Karpas-422 (cell line): ENCODE data around the gene POT1. TPM values are rescaled to one million over a fixed set of nuclear protein-coding genes. Genes with fewer than 3 reads are reported as not detected.

Experiments
- DNase-seq: peaks from one replicate; pipeline ENCODE4 v3.0.0-alpha.2; 2015
- H2AFZ ChIP-seq: fragments of 200-600 bp; sonication (generic); 2 replicates; pipeline ENCODE4 v1.6.1; 2014; ENCODE audit warnings: antibody characterized with exemption, low read length, mixed read lengths
- H3K27ac ChIP-seq: fragments of 200-600 bp; sonication (generic); 2 replicates; pipeline ENCODE4 v1.5.1; 2014; ENCODE audit warnings: mild to moderate bottlenecking, low read length, moderate library complexity
- H3K27me3 ChIP-seq: fragments of 200-600 bp; sonication (generic); 2 replicates; pipeline ENCODE4 v1.6.1; 2014; ENCODE audit warnings: low read length, mixed read lengths
- H3K36me3 ChIP-seq: fragments of 200-600 bp; sonication (generic); 2 replicates; pipeline ENCODE4 v1.6.1; 2014; ENCODE audit warnings: low read length, mixed read lengths; ENCODE audit not compliant: insufficient read depth
- H3K4me1 ChIP-seq: fragments of 200-600 bp; sonication (generic); 2 replicates; pipeline ENCODE4 v1.6.1; 2014; ENCODE audit warnings: mild to moderate bottlenecking, low read length, mixed read lengths
- H3K4me2 ChIP-seq: fragments of 200-600 bp; sonication (generic); 2 replicates; pipeline ENCODE4 v1.6.1; 2014; ENCODE audit warnings: low read length, low read depth, mild to moderate bottlenecking; ENCODE audit not compliant: poor library complexity, severe bottlenecking
- H3K4me3 ChIP-seq: fragments of 200-600 bp; sonication (generic); 2 replicates; pipeline ENCODE4 v1.5.1; 2014; ENCODE audit warnings: mild to moderate bottlenecking, antibody characterized with exemption, low read length, mixed read lengths
- H3K79me2 ChIP-seq: fragments of 200-600 bp; sonication (generic); 2 replicates; pipeline ENCODE4 v1.6.1; 2014; ENCODE audit warnings: mild to moderate bottlenecking, low read length, mixed read lengths
- H3K9ac ChIP-seq: fragments of 200-600 bp; sonication (generic); 2 replicates; pipeline ENCODE4 v1.6.0; 2014; ENCODE audit warnings: low read length
- H3K9me2 ChIP-seq: fragments of 200-600 bp; sonication (generic), shearing (Covaris generic); replicated peaks from 2 replicates; pipeline ENCODE4 v1.6.0; 2014; ENCODE audit warnings: mild to moderate bottlenecking, low read length, moderate library complexity; ENCODE audit not compliant: insufficient read depth
- H3K9me3 ChIP-seq: fragments of 300-700, 200-600 bp; sonication (generic); 2 replicates; pipeline ENCODE4 v1.6.1; 2014; ENCODE audit warnings: low read length, mixed read lengths
- H4K20me1 ChIP-seq: fragments of 200-600 bp; sonication (generic); 2 replicates; pipeline ENCODE4 v1.6.1; 2014; ENCODE audit warnings: mild to moderate bottlenecking, antibody characterized with exemption, low read length, low read depth; ENCODE audit not compliant: insufficient read depth
- total RNA-seq: library from RNA; depleted of rRNA; stranded (reverse); fragments of >200 nt; shearing (Covaris generic); gene quantifications from 2 replicates; pipeline ENCODE4 v1.2.3, GENCODE V29; 2014; ENCODE audit warnings: low replicate concordance

POT1 gene
- total RNA-seq, 1 experiment from 2014 or later, result 125 TPM

DNA sequence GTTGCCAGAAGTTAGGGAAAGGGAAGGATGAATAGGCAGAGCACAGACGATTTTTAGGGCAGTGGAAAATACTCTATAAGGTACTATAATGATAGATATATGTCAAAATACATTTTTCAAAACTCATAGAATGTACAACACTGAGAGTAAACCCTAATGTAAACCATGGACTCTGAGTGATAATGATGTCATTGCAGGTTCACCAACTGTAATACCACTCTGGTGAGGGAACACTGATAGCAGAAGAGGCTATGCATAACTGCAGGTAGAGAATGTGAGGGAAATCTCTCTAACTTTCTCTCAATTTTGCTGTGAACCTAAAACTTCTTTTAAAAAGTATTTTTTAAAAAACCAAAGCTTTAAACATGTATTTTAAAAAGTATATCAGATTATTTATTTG is 22.1 kb downstream of the POT1 start:
- H3K27me3 ChIP-seq, result no peaks in the 10 kb centered on the region
- H3K9me3 ChIP-seq, result no peaks in the 10 kb centered on the region
- no peaks in the 10 kb centered on the region for H3K9me2 ChIP-seq
- no peak overlapping the region for H3K4me2 ChIP-seq
- peaks cover 88% of the 10 kb centered on the region for H3K79me2 ChIP-seq
- no peak overlapping the region for H3K9ac ChIP-seq
- no peaks in the 10 kb centered on the region for H3K4me1 ChIP-seq
- H4K20me1 ChIP-seq, result no peaks in the 10 kb centered on the region
- no peak overlapping the region for H3K4me3 ChIP-seq
- no peak for DNase-seq
- no peak overlapping the region for H3K27ac ChIP-seq
- peaks cover 11% of the 10 kb centered on the region; the same call in 1 of the 2 replicates for H3K36me3 ChIP-seq
- no peak overlapping the region for H2AFZ ChIP-seq

DNA sequence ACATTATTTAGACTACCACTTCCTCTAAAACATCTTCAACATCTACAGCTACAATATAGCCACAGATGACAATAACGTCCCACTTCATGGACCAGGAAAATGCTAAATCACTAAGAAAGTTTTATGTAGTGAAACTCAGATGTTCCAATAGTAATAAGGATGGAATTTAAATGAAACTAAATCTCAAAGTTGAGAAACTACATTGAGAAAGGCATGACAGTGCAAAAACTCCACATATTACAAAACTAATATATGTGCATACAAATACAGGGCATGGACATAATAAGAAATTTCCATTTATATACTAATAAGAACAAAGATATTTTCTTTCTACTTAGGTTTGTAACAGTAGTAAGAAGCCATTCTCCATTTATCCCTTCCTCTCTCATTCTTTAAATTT is 31.1 kb downstream of the POT1 start:
- H3K4me2 ChIP-seq, result no peak overlapping the region
- H3K36me3 ChIP-seq, result peaks cover 23% of the 10 kb centered on the region; the same call in 1 of the 2 replicates
- H3K79me2 ChIP-seq, result peaks cover 67% of the 10 kb centered on the region
- no peaks in the 10 kb centered on the region for H3K27me3 ChIP-seq
- no peaks in the 10 kb centered on the region for H3K4me1 ChIP-seq
- no peaks in the 10 kb centered on the region for H3K9me3 ChIP-seq
- H3K27ac ChIP-seq, result no peak overlapping the region
- peaks cover 2% of the 10 kb centered on the region; the same call in 1 of the 2 replicates for H3K9me2 ChIP-seq
- no peak for DNase-seq
- H3K4me3 ChIP-seq, result no peak overlapping the region
- H2AFZ ChIP-seq, result no peak overlapping the region
- no peak overlapping the region for H3K9ac ChIP-seq
- no peaks in the 10 kb centered on the region for H4K20me1 ChIP-seq

DNA sequence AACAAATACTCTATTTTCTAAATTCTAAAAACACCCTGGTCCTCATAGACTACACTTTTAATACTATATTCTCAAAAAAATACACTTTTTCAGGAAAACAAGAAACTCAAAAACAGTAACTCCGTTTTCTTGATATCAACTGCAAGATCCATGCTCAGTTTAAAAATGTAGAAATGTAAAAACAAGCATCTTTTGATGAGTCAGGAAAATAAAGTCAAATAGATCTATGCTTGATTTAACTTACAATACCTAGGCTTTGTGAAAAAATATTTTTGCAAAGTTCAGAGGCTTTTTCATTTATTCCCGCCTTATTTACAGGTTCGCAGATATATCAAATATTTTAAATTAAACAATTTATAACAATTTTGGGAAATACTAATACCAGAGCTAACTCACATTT is 33.6 kb downstream of the POT1 start:
- Histone ChIP-seq H2AFZ (no peak overlapping the region), H3K4me2 (no peak overlapping the region), H3K9me3 (no peaks in the 10 kb centered on the region), H3K27ac (no peak overlapping the region), H3K27me3 (no peaks in the 10 kb centered on the region), H3K4me3 (no peak overlapping the region), H3K36me3 (peaks cover 41% of the 10 kb centered on the region), H3K9me2 (peaks cover 4% of the 10 kb centered on the region; the same call in 1 of the 2 replicates), H4K20me1 (no peaks in the 10 kb centered on the region), H3K4me1 (no peaks in the 10 kb centered on the region), H3K79me2 (peaks cover 64% of the 10 kb centered on the region), H3K9ac (no peak overlapping the region)
- no peak for DNase-seq

DNA sequence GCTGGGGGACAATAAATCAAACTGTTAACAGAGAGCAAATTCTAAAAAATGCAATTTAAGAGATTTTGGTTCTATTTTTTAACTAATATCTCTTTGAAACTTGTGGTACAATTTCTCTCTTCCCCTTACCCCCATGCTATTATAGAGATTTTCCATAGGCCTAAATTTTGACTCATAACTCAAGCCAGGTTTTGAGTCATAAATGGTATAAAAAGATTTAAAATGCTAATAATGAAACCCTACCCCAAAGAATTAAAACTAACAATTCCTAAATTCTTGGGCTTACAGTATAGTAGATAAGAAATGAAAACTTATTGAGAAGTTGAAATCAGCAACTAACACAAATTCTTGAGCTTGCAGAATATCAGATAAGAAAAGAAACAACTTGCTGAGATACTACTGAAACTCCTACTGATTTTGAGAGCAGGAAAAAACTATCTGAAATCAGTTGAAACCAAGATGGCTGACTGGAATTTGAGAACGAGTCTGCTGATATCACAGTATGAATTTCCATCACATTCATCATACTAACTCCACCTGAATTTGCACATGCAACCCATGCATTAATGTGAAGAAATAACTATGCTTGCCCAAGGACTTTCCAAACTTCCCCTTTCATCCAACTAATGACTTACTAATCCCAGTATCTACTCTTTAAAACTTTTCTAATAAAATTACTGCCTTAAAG is 36.3 kb downstream of the POT1 start:
- H3K9me2 ChIP-seq, result peaks cover 4% of the 10 kb centered on the region; the same call in 1 of the 2 replicates
- H3K36me3 ChIP-seq, result peaks cover 55% of the 10 kb centered on the region
- no peaks in the 10 kb centered on the region for H4K20me1 ChIP-seq
- peaks cover 51% of the 10 kb centered on the region for H3K79me2 ChIP-seq
- H3K4me1 ChIP-seq, result no peaks in the 10 kb centered on the region
- DNase-seq, result no peak
- H3K4me2 ChIP-seq, result no peak overlapping the region
- H3K9ac ChIP-seq, result no peak overlapping the region
- no peak overlapping the region for H3K4me3 ChIP-seq
- no peak overlapping the region for H2AFZ ChIP-seq
- H3K27ac ChIP-seq, result no peak overlapping the region
- H3K27me3 ChIP-seq, result no peaks in the 10 kb centered on the region
- H3K9me3 ChIP-seq, result no peaks in the 10 kb centered on the region

DNA sequence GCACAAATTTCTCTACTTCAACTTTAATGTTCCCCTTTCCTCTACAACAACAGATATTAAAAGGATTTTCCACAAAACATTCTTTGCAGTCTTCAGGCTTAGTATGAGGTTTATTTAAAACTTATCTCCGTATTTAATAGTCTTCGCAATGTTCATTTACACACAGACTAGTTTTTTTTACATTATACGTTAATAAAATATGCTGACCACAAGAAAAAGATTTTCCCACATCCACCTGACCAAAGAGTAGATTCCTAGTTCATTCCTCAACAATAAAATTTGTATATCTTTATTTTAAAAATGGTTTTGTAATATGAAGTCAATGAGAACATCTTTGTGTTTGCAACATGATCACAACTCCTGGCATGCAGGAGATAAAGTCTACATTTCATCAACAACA is 42.4 kb downstream of the POT1 start:
- H3K27me3 ChIP-seq, result no peaks in the 10 kb centered on the region
- no peak overlapping the region for H3K9ac ChIP-seq
- H3K4me1 ChIP-seq, result no peaks in the 10 kb centered on the region
- H3K4me3 ChIP-seq, result no peak overlapping the region
- peaks cover 12% of the 10 kb centered on the region; the same call in 1 of the 2 replicates for H3K79me2 ChIP-seq
- no peaks in the 10 kb centered on the region for H3K9me2 ChIP-seq
- no peak overlapping the region for H2AFZ ChIP-seq
- peaks cover 24% of the 10 kb centered on the region for H3K36me3 ChIP-seq
- no peaks in the 10 kb centered on the region for H4K20me1 ChIP-seq
- no peak overlapping the region for H3K27ac ChIP-seq
- H3K9me3 ChIP-seq, result no peaks in the 10 kb centered on the region
- no peak overlapping the region for H3K4me2 ChIP-seq
- DNase-seq, result no peak

DNA sequence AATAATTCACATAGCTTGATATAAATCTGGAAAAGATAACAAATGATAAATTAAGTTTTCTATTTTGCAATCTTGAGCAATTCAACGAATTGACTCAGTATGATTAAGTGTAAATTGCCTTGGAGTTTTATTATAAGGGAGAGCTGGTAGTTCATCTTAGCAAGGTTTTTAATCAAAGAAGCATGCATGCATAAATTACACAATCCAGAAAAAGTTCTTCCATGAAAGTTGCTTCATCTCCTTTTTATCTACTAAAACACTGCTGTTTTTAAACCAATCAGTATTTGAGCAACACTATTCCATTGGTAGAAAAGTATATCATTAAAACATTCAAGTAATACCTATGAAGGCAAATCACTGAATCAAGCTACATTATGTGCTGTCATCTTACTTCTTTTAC is 47.6 kb downstream of the POT1 start:
- no peaks in the 10 kb centered on the region for H4K20me1 ChIP-seq
- H3K4me3 ChIP-seq, result no peak overlapping the region
- H3K27me3 ChIP-seq, result no peaks in the 10 kb centered on the region
- no peaks in the 10 kb centered on the region for H3K9me2 ChIP-seq
- H3K79me2 ChIP-seq, result 0 out of 2 replicates have a peak, but pooled peaks cover 3% of the 10 kb centered on the region
- no peaks in the 10 kb centered on the region for H3K4me1 ChIP-seq
- H2AFZ ChIP-seq, result no peak overlapping the region
- no peak overlapping the region for H3K9ac ChIP-seq
- DNase-seq, result no peak
- no peaks in the 10 kb centered on the region for H3K9me3 ChIP-seq
- no peak overlapping the region for H3K4me2 ChIP-seq
- H3K27ac ChIP-seq, result no peak overlapping the region
- no peaks in the 10 kb centered on the region for H3K36me3 ChIP-seq

DNA sequence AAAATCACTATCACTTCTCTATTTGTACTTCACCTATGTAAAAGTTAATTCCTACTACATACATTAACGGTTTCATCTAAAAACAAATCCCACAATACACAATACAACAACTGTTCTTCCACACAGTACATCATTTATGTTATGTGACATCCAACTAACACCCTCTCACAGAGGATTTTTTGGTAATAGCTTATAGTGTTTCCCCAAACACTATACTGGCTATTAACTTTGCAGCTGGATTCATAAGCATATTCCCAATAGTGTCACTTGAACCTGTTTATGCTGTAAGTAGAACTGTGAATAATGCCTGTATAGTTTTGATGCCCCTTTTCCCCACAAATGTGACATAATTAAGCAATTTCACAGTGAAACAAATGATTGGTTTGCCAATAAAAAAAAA is 49.9 kb downstream of the POT1 start:
- H3K27me3 ChIP-seq, result no peaks in the 10 kb centered on the region
- no peak overlapping the region for H2AFZ ChIP-seq
- H3K36me3 ChIP-seq, result no peaks in the 10 kb centered on the region
- no peaks in the 10 kb centered on the region for H3K4me1 ChIP-seq
- no peaks in the 10 kb centered on the region for H3K9me2 ChIP-seq
- H4K20me1 ChIP-seq, result no peaks in the 10 kb centered on the region
- H3K4me2 ChIP-seq, result no peak overlapping the region
- H3K9ac ChIP-seq, result no peak overlapping the region
- H3K79me2 ChIP-seq, result 0 out of 2 replicates have a peak, but pooled peaks cover 6% of the 10 kb centered on the region
- no peak for DNase-seq
- H3K27ac ChIP-seq, result no peak overlapping the region
- no peaks in the 10 kb centered on the region for H3K9me3 ChIP-seq
- no peak overlapping the region for H3K4me3 ChIP-seq

DNA sequence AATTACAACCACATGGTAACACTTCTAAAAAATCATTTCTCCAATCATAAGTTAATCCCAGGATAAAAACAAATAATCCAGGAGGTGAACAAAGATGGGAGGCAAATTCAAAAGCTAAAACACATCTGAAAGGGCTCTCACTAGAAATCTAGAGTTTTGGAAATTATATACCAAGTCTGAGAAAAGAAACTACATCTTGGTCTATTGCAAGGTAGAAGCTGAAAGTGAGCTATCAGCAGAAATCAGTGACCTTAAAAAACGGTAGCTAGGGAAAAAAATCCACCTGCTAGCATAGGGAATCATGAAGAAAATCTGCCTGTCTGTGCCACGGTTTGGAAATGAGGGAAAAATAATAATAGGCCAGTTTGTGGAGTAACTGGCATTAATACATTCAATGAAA is 50.5 kb downstream of the POT1 start:
- Histone ChIP-seq H3K27ac (no peak overlapping the region), H3K4me3 (no peak overlapping the region), H3K9ac (no peak overlapping the region), H3K9me3 (no peaks in the 10 kb centered on the region), H3K9me2 (no peaks in the 10 kb centered on the region), H2AFZ (no peak overlapping the region), H3K4me2 (no peak overlapping the region), H3K36me3 (no peaks in the 10 kb centered on the region), H4K20me1 (no peaks in the 10 kb centered on the region), H3K4me1 (no peaks in the 10 kb centered on the region), H3K27me3 (no peaks in the 10 kb centered on the region), H3K79me2 (0 out of 2 replicates have a peak, but pooled peaks cover 6% of the 10 kb centered on the region)
- DNase-seq, result no peak
